ACC112 (cell line): ENCODE data around the gene OR2Z1.

Experiments
- H2AFZ ChIP-seq: fragments of 200-600 bp; sonication (generic); one replicate; pipeline ENCODE4 v1.6.0; 2017; ENCODE audit warnings: antibody characterized with exemption, low read length; ENCODE audit not compliant: unreplicated experiment
- H3K27ac ChIP-seq: fragments of 200-600 bp; sonication (generic); 2 replicates; pipeline ENCODE4 v1.5.1; 2014; ENCODE audit warnings: low read depth, mild to moderate bottlenecking, antibody characterized with exemption, low read length, moderate library complexity
- H3K27me3 ChIP-seq: fragments of 200-600 bp; sonication (generic); 2 replicates; pipeline ENCODE4 v1.6.1; 2014; ENCODE audit warnings: mild to moderate bottlenecking, antibody characterized with exemption, low read length, moderate library complexity, mixed read lengths; ENCODE audit not compliant: insufficient read depth
- H3K36me3 ChIP-seq: fragments of 200-600 bp; sonication (generic); 2 replicates; pipeline ENCODE4 v1.6.1; 2016; ENCODE audit warnings: mild to moderate bottlenecking, antibody characterized with exemption, low read length, moderate library complexity, mixed read lengths; ENCODE audit not compliant: insufficient read depth
- H3K4me1 ChIP-seq: fragments of 200-600 bp; sonication (generic); one replicate; pipeline ENCODE4 v1.6.1; 2016; ENCODE audit warnings: low read length, mixed read lengths; ENCODE audit not compliant: insufficient read depth, unreplicated experiment, control insufficient read depth
- H3K4me3 ChIP-seq: fragments of 200-600 bp; sonication (generic); 2 replicates; pipeline ENCODE4 v1.5.1; 2014; ENCODE audit warnings: mild to moderate bottlenecking, low read depth, low read length
- H3K79me2 ChIP-seq: fragments of 200-600 bp; sonication (generic); one replicate; pipeline ENCODE4 v1.6.0; 2016; ENCODE audit warnings: low read length; ENCODE audit not compliant: control insufficient read depth, unreplicated experiment, insufficient read depth

OR2Z1 gene

GRCh38 chr19:8688930-8689329 is 32.5 kb upstream of the OR2Z1 start:
- Histone ChIP-seq H2AFZ (no peak overlapping the region), H3K4me1 (no peaks in the 10 kb centered on the region), H3K79me2 (no peaks in the 10 kb centered on the region), H3K36me3 (no peaks in the 10 kb centered on the region), H3K4me3 (no peak overlapping the region), H3K27ac (no peak overlapping the region), H3K27me3 (0 out of 2 replicates have a peak, but pooled peaks cover 10% of the 10 kb centered on the region)

- H3K27ac ChIP-seq = no peak overlapping the region
- no peak overlapping the region for H2AFZ ChIP-seq
- 0 out of 2 replicates have a peak, but pooled peaks cover 10% of the 10 kb centered on the region for H3K27me3 ChIP-seq
- H3K4me3 ChIP-seq = no peak overlapping the region
- no peaks in the 10 kb centered on the region for H3K79me2 ChIP-seq
- H3K36me3 ChIP-seq = no peaks in the 10 kb centered on the region
- no peaks in the 10 kb centered on the region for H3K4me1 ChIP-seq
These were observed 30.5 kb upstream of the OR2Z1 start for GRCh38 chr19:8690753-8691539.

DNA sequence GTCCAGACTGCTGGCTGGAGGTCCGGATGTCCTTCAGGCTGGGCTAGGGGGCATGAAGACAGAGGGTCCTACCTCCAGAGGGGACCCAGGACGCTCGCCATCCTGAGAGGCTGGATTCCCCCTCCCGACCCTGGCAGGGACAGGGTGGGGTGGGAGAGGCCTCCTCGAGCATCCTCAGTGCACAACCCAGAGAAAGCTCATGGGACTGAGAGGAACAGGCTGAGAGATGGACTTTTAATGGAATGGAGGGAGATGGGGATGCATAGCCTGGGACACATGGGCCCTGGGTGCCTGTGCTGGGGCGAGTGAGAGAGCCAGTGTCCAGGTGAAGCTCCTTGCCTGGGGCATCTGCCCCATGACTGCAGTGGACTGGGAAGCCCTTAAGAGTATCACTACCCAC is 25.9 kb upstream of the OR2Z1 start:
- Histone ChIP-seq H3K79me2 (no peaks in the 10 kb centered on the region), H2AFZ (no peak overlapping the region), H3K4me1 (no peaks in the 10 kb centered on the region), H3K36me3 (no peaks in the 10 kb centered on the region), H3K27ac (no peak overlapping the region), H3K4me3 (no peak overlapping the region), H3K27me3 (peaks cover 6% of the 10 kb centered on the region; the same call in 1 of the 2 replicates)

- Histone ChIP-seq H3K4me3 (no peak overlapping the region), H3K36me3 (no peaks in the 10 kb centered on the region)
These were observed 25.5 kb upstream of the OR2Z1 start for GRCh38 chr19:8695911-8696310.

GRCh38 chr19:8696993-8697392 is 24.4 kb upstream of the OR2Z1 start:
- Histone ChIP-seq H3K79me2 (no peaks in the 10 kb centered on the region), H3K27me3 (peaks cover 3% of the 10 kb centered on the region), H3K4me3 (no peak overlapping the region), H3K4me1 (no peaks in the 10 kb centered on the region), H3K36me3 (no peaks in the 10 kb centered on the region), H2AFZ (no peak overlapping the region), H3K27ac (no peak overlapping the region)

More at GRCh38 chr19:8695911-8696310, 25.5 kb upstream of the OR2Z1 start:
- no peak overlapping the region for H2AFZ ChIP-seq
- H3K27me3 ChIP-seq = peaks cover 6% of the 10 kb centered on the region; the same call in 1 of the 2 replicates
- no peaks in the 10 kb centered on the region for H3K4me1 ChIP-seq
- H3K27ac ChIP-seq = no peak overlapping the region
- H3K79me2 ChIP-seq = no peaks in the 10 kb centered on the region

DNA sequence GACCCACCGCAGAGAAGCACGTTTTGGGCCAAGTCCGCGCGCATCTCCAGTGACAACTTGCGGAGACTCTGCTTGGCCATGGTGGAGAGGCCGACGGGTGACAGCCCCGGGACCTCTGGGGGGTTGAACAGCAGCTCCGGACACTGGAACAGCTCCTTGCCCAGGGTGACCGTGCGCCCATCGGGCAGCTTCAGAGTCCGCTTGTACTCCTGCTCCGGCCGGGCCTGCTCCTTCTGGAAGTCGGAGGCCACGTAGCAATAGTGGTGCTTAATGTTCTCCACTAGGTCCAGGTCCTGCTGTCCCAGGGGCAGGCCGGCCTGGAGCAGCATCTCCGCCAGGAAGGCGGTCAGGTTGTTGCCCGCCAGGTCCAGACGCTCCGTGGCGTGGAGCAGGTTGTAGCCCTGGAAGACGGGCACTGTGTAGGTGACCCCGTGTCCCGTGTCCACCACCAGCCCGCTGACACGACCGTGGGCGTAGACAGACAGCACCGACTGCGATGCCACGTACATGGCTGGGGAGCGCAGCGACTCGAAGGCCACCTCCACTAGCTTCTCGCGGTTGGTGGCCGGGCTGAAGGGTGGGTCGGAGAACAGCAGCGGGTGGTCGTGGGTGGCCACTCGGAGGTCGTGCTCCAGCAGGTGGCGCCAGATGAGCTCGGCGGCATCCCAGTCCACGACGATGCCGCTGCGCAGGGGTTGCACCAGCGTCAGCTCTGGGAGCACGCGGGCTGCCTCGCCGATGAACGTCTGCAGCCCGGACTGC is 23.6 kb upstream of the OR2Z1 start:
- Histone ChIP-seq H3K4me1 (no peaks in the 10 kb centered on the region), H3K79me2 (no peaks in the 10 kb centered on the region), H3K36me3 (no peaks in the 10 kb centered on the region), H3K27ac (no peak overlapping the region), H3K27me3 (no peaks in the 10 kb centered on the region; the same call in none of the 2 replicates), H2AFZ (no peak overlapping the region), H3K4me3 (no peak overlapping the region)

DNA sequence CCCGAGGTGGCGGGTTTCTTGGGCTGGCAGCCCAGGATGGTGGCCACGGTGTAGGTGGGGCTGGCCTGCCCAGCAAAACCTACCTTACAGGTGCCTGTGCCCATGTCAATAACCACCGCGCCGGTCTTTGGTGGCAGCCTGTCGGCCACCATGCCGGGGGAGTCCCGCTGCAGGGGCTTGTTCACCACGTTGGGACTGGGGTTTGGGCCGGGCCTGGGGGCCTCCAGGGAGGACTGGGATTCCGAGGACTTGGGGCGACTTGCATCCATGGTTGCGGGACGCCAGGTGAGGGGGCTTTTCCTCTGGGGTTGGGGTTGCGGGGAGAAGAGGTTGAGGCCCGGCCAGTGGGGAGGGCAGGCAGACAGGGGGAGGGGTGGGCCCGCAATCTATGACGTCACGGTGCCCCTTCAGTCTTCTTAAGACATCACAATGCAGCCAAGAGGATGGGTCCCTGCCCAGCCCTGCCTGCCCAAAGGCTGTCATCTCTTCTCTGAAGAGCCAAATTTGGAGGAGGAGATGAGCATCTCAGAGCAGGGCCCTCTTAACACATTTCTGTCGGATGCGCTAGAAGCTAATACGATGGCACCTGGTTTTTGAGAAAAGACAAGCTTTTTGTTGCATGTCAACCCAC is 22.9 kb upstream of the OR2Z1 start, which contains the start of gene ACTL9:
Gene ACTL9, minus strand, starts transcription at position 363 of the 631 bp plus-strand sequence. Its CDS starts 94 bp downstream, at position 269.
- H3K4me1 ChIP-seq = no peaks in the 10 kb centered on the region
- no peak within 1 kb of the TSS for H2AFZ ChIP-seq
- H3K36me3 ChIP-seq = no peaks in the 10 kb centered on the region
- no peaks in the 10 kb centered on the region; the same call in none of the 2 replicates for H3K27me3 ChIP-seq
- H3K79me2 ChIP-seq = no peaks in the 10 kb centered on the region
- H3K4me3 ChIP-seq = no peak within 1 kb of the TSS
- no peak within 1 kb of the TSS for H3K27ac ChIP-seq

DNA sequence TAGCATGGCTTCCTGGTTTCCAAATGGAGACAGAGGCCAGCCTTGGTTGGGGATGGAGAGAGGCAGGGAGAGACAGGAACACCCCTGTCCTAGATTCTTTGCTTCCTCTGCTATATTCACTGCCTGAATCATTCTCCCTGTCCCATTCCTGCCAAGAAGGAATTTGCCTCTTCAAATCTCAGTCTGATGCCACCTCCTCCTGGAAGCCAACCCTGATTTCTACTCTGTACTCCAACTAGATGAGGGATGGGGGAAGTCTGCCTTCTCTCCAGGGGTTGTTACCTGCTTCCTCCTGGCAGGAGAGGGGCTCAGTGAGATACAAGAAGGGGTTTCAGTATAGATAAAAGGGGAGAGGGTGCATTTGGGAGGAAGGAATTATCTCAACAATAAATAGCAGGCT is 21.5 kb upstream of the OR2Z1 start:
- Histone ChIP-seq H3K27ac (no peak overlapping the region), H3K4me3 (no peak overlapping the region), H3K4me1 (no peaks in the 10 kb centered on the region), H3K79me2 (no peaks in the 10 kb centered on the region), H3K27me3 (no peaks in the 10 kb centered on the region; the same call in none of the 2 replicates), H2AFZ (no peak overlapping the region), H3K36me3 (no peaks in the 10 kb centered on the region)

DNA sequence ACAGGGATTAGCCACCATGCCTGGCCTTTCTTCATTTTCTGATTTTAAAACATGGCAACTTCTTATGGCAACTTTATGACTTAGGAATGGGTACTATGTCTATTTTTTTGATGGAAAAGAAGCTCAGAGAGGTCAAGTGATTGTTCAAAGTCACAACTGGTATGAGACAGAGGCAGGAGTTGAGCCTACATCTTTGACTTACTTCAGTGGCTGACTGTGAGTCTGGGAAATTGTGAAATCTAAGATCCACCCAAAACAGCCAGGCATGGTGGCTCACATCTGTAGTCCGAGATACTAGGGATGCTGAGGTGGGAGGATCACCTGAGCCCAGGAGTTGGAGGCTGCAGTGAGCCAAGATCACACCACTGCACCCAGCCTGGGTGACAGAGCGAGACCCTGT is 20.5 kb upstream of the OR2Z1 start:
- Histone ChIP-seq H3K27ac (no peak overlapping the region), H3K79me2 (no peaks in the 10 kb centered on the region), H3K4me1 (no peaks in the 10 kb centered on the region), H2AFZ (no peak overlapping the region), H3K36me3 (no peaks in the 10 kb centered on the region), H3K27me3 (no peaks in the 10 kb centered on the region; the same call in none of the 2 replicates), H3K4me3 (no peak overlapping the region)

GRCh38 chr19:8702350-8702749 is 19.1 kb upstream of the OR2Z1 start:
- no peaks in the 10 kb centered on the region for H3K36me3 ChIP-seq
- H3K79me2 ChIP-seq = no peaks in the 10 kb centered on the region
- no peak overlapping the region for H3K4me3 ChIP-seq
- H3K27me3 ChIP-seq = no peaks in the 10 kb centered on the region; the same call in none of the 2 replicates
- no peak overlapping the region for H2AFZ ChIP-seq
- no peak overlapping the region for H3K27ac ChIP-seq
- H3K4me1 ChIP-seq = no peaks in the 10 kb centered on the region
